OCI-LY1 (cell line): ENCODE measurements around the gene PARD3B.

Experiments
- EZH2 ChIP-seq: fragments of 200-600 bp; sonication (generic), shearing (Covaris generic); IDR thresholded peaks from 2 replicates; pipeline ENCODE4 v1.8.0; 2017; ENCODE audit warnings: borderline replicate concordance, mixed run types, mild to moderate bottlenecking, antibody characterized with exemption, low read length, moderate library complexity, mixed read lengths
- TF ChIP-seq, protein P1 (sequence below): fragments of 200-600 bp; sonication (generic), shearing (Covaris generic); IDR thresholded peaks from 2 replicates; pipeline ENCODE4 v1.5.1; 2017; ENCODE audit warnings: mild to moderate bottlenecking, antibody characterized with exemption, low read length, moderate library complexity, mixed read lengths

DNA sequence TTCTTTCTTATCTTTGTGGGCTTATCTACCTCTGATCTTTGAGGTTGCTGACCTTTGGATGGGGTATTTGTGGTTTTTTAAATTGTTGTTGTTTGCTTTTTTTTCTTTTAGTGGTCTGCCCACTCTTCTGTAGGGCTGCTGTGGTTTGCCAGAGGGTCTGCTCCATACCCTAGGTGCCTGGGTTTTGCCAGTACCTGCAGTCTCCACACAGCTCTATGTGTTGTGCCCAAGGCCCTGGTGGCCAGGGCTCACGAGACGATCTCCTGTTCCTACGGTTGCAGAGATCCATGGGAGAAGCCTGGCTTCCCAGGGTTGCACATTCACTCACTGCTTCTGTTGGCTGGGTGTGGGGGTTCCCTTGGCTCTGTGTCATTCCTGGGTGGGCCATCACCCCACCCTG, 87.1 kb downstream of the PARD3B start:
- TF ChIP-seq, protein P1, sequence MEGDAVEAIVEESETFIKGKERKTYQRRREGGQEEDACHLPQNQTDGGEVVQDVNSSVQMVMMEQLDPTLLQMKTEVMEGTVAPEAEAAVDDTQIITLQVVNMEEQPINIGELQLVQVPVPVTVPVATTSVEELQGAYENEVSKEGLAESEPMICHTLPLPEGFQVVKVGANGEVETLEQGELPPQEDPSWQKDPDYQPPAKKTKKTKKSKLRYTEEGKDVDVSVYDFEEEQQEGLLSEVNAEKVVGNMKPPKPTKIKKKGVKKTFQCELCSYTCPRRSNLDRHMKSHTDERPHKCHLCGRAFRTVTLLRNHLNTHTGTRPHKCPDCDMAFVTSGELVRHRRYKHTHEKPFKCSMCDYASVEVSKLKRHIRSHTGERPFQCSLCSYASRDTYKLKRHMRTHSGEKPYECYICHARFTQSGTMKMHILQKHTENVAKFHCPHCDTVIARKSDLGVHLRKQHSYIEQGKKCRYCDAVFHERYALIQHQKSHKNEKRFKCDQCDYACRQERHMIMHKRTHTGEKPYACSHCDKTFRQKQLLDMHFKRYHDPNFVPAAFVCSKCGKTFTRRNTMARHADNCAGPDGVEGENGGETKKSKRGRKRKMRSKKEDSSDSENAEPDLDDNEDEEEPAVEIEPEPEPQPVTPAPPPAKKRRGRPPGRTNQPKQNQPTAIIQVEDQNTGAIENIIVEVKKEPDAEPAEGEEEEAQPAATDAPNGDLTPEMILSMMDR: no peak
- no peak for TF ChIP-seq EZH2
